ENCODE data around the gene VSTM2B.
"Not testable (repeated sequence)": the region's sequence is repeated elsewhere in the genome, so short reads cannot be mapped to it uniquely, and the experiment has no call there.

VSTM2B gene

DNA sequence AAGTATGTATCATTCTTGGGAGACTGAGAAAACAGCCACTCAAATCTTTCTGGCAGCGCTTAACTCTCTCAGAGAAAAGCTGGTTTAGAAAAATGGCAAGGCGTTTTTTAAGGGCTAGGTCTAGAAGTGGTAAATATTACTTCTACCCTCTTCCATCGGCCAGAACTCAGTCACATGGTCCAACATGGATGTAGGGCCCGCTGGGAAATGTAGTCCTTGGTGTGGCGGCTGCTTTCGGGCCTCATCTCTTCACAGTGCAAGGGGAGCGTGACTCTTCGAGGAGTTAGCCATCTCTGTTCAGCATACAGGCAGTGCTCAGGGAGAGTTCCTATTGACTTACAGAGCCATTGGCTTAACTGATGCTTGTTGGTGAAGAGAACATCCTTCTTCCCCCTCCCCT, 6.3 kb downstream of the VSTM2B start:
- no peak for DNase-seq

DNA sequence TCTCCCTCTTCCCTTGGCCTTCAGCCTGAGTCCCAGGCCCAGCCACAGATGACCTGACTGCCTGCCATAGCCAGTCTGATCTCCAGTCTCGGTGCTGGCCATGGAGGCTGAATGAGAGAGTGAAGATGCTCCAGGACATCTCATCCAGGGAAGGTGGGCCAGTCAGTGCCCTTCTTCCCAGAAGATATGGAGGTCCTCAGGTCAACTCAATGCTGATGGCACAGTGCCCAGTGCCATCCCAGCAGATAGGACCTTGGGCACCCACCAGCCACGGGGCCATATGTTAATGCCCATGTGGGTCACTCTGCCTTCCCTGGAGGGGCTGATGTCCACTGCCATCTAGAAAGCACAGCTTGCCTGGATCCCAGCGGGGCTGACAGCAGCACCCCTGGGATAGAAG, 7.2 kb downstream of the VSTM2B start:
- DNase-seq: no peak

DNA sequence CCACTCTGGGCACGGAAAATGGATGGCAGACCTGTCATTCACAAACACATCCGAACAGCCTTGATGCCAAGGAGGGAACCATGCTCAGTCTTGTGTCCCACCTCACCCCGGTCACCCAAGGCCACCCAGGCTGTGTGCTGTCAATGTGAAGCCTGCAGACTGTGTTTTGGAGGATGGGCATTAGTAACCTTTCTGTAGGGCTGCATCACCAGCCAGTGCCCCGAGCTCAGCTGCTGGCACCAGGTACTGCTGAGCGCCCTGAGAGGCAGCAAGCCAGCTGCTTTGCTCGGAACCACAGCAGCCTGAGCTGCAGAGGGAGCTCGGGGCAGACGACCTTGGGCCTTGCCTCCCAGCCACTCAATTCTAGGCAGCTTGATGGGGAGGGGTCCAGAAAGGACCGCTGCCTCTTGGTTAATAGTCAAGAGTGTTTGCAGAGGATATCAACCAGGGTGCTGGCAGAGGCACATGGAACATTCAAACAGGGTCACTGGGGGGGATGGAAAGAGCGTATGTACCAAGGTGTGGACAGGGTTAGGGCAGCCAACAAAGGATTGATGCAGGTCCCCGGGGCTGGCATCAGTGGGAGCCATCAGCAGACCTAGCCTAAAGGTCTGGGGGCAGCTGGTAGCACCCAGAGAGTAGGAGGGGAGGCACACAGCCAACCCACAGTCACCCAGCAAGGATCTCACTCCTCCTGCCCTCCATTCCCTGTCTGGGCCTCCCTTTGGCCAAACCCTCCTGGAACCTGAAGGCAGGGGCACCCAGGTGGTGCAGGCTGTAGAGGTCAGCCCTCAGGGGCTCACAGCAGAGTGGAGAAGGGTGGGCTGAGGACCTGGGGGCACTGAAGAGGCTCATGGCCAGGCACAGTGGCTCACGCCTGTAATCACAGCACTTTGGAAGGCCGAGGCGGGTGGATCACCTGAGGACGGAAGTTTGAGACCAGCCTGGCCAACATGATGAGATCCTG, 8.1 kb downstream of the VSTM2B start:
- DNase-seq: no peak

DNA sequence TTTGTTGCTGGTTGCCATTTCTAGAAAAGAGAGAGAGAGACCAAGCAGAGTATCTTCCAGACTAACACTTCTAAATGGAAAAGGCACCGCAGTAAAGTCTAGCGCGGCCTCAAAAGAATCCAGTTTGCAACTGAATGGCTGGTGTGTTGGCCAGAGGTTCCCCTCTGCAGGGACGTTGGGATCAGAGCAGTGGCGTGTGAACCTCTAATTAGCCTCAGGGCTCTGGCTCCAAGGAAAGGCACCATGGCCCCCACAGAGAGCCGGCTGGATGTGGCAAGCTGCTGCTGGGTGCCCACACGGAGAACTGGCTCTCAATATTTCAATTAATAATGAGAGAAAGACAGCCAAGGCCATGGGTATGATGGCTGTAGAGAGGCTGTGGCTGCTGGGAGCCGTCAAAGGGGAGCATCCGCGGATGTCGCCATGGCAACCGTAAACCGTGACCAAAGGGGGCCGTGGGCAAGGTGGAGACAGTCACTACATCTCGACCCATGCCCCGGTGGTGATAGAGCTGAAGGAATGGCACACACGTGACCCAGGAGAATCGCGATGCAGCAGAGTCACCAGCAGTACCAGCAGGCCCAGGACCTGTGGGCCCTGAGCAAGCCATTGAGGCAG, 9.5 kb downstream of the VSTM2B start:
- DNase-seq: no peak

DNA sequence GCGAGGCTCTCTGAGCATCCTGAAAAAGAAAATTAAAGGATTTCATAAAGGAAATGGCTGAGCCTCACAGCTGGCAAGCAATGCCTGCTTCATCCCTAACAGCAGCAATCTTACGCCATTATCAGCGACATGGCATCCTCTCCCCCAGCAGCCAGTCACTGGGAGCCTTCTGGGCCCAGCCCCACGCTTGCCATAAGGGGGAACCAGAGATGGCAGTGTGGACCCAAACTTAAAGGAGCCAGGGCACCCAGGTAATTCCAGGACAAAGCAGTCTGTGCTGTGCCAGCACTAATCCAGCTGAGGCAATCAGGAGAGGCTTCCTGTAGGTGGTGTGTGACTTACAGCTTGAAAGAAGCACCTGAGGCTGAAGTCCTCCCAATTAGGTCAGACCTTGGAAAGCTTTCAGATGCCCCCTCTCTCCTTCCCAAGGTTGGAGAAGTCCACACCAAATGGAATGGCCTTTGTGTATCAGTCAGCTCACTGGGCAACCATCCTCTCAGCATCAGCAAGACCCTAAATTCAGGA, 10.3 kb downstream of the VSTM2B start:
- no peak for DNase-seq

DNA sequence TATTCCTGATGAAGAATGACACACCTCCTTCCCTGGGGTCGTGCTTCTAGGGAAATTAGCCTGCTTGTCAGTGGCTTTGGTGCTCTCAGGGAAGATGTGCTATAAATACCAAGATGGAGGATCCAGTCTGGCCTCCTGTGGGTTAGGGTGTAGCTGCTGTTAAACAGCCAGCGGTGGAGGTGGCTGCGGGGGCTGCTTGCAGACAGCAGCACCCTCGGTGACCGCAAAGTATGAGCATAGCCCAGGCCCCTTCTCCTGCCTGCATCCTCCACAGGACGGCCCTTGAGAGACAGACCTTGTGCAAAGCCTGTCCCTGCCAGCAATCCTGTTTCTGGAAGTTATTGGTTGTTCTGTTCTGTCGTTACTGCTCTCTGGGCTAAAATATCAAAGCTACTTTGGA, 11.4 kb downstream of the VSTM2B start:
- DNase-seq: no peak

DNA sequence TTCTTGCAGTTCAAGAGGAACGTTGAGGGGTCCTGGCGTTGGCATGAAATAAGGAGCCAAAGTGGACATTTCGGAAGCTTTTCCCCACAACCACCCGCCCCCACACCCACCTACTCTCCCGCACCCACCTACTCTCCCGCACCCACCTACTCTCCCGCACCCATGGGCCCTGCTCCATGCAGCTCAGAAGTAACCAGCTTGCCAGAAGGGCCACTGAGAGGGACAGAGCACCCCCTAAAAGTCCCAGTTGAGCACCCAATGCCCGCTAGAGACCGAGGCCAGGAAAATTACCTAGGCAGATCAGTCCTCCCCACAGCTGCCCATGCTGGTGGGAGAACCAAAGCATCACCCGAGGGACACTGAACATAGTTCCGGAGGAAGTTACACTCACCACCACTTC, 11.8 kb downstream of the VSTM2B start:
- no peak for DNase-seq

DNA sequence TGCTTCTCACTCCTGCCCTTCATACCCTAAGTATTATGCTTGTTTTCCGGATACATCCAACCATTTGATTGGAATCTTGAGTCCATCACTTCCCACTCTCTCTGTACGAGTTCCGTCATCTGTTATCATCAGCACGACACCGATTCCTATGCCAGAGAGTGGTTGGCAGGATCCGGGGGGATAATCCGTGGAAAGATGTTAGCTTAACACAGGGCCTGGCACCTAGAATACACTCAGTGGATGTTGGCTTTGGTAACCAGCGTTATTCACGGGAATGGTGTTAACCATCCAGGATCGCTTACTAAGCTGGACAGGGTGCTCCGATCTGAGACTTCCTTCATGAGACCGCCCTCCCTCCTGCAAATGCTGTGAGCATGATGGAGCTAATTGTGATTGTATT, 12.4 kb downstream of the VSTM2B start:
- DNase-seq: no peak

DNA sequence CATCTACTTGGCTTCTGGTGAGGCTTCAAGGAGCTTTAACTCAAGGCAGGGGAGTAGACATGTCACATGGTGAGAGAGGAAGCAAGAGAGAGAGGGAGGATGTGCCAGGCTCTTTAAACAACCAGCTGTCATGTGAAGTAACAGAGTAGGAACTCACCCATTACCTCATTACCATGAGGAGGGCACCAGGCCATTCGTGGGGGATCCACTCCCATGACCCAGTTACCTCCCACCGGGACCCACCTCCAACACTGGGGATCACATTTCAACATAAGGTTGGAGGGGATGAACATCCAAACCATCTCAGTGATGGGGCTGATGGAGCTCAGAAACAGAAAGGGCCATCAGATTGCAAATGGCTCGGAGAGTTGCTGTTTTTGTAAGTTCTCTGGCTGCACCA, 12.9 kb downstream of the VSTM2B start:
- DNase-seq: no peak

DNA sequence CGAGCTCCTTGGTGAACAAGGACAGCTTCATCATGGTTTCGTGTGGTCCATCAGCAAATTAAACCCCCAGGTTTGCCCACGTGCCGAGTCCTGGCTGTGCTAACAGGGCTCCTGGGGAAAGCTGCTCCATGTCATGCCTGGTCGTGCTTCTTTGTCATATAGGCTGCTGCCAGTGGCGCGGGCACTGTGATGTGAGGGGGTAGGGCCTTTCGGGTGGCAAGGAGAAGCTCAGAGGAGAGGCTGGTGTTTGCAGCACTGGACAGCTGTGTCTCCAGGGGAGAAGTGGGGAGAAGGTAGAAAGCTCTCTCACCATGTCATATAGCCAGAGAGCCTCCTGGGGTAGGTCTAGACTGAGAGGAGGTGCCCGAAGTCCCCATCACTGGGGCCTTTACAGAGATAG, 13.3 kb downstream of the VSTM2B start:
- no peak for DNase-seq

DNA sequence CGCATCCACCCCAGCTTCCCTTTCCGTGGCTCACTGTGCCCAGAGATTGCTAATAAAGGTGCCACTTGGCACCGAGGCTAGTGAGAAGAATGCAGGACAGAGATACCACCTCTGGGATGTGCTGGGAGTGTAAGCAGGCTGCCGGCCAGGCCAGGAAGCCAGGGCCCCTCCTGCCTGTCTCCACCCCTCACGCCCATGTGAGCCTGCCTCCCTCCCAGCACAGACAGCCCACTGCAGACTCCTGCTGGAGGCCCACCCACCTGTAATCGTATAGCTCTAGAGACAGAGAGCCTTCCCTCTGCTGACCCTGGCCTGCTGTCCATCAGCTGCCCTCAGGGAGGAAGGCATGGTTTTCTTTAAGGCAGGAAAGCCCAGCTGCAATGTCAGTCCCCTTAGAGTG, 13.9 kb downstream of the VSTM2B start:
- DNase-seq: no peak

DNA sequence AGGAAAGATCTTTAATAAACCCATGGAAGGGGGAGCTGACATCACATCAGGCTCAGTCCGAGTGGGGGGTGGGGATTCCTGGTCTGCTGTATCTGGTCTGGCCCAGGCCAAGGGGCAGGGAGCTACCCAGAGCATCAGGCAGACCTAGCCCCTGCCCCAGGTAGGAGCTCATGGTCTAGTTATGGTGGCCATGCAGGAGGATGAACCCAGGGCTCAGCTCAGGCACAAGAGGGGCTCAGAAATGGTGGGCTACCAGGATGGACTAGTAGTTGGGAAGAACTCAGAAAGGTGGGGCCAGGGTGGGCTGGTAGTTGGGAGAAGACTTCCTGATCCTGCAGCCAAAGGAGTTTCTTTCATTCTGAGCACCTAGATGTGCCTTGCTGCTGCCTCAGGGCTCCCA, 14.3 kb downstream of the VSTM2B start:
- DNase-seq: no peak

DNA sequence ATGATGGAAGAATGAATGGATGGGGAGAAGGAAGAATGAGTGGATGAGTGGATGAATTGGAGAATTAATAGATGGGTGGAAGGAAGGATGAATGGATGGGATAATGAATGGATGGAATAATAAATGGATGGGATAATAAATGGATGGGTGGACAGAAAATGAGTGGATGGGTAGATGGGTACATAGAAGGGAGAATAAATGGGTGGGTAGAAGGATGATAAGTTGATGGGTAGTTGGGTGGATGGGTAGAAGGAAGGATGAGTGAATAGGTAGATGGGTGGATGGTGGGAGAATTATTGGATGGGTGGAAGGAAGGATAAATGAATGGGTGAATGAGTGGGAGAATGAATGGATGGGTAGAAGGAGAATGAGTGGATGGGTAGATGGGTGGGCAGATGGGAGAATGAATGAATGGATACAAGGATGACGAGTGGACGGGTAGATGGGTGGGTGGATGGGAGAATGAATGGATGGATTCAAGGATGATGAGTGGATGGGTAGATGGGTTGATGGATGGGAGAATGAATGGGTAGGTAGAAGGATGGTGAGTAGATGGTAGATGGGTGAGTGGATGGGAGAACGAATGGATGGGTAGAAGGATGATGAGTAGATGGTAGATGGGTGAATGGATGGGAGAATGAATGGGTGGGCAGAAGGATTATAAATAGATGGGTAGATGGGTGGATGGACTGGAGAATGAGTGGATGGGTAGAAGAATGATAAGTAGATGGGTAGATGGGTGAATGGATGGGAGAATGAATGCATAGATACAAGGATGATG, 15.9 kb downstream of the VSTM2B start:
- DNase-seq: no peak

DNA sequence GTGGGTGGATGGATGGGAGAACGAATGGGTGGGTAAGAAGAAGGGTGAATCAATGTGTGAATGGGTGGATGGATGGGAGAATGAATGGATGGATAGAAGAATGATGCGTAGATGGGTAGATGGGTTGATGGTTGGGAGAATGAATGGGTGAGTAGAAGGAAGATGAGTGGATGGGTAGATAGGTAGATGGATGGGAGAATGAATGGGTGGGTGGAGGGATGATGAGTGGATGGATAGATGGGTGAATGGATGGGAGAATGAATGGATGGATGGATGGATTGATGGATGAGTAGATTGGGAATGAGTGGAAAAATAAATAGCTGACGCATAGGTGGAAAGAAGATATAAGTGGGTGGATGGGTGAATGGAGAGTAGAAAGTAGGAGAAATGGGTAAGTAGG, 16.5 kb downstream of the VSTM2B start:
- no peak for DNase-seq

DNA sequence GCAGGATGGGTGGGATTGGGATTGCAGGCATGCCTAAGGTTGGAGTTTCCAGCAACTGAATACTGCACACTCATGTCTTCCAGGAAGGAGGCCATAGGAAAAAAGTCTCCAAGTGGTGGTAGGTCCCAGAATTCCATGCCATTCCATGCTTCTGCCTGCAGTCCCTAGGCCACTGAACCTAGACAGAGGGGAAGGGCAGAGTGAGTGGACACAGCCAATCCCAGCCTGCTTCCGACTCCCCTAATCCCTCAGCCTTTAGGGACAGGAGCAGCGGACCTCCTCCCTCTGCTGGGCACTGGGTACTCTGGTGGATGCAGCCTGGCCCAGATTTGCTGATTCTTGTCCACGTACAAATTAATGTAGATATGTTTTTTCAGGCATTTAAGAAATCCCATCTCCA, 17.0 kb downstream of the VSTM2B start:
- no peak for DNase-seq

DNA sequence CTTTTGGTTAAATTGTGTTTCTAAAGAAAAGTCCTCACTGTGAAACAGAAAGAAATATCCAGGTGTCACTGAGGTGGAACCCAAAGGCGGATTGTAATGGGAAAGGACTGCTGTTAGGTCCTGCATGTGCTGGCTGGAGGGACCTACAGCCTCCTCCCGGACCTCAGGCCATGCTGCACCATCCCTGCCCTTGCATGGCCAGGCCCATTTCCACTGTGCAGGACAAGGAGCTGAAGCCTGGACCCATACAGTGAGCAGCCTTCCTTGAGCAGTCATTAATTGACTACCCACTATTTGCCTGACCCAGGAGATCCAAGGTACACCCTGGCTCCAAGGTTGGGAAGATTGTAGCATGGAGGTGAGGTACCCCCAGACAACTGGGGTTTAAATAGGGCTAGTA, 17.6 kb downstream of the VSTM2B start:
- DNase-seq: no peak

DNA sequence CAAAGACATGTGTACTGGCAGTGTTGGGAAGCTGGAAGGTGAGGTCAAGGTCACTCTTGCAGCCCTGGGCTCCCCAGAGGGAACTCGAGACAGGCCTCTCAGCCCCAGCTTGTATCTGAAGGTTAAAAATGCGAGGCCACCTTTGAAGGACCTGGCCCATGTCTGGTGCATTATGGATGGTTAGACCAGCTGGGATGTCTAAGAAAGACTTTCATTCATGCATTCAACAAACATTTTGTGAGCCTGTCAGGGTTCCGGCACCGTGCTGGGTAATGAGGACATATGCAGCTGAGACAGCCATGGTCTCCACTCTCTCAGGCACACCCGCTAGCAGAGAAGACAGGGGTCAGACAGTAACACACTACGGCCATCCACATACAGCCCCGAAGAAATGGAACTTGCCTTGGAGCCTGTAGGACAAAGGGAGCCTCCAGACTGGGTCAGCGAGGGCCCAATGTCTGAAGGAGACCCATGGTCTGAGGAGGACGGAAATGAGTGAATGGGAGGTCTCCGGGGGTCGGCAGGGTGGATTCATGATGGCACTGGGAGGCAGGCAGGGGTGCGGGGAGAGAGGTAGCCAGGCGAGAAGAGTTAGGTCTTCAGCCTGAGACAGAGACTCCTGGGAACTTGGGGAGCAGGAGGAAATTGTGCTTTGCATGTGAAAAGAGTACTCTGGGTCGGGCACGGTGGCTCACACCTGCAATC, 19.0 kb downstream of the VSTM2B start:
- DNase-seq: no peak

DNA sequence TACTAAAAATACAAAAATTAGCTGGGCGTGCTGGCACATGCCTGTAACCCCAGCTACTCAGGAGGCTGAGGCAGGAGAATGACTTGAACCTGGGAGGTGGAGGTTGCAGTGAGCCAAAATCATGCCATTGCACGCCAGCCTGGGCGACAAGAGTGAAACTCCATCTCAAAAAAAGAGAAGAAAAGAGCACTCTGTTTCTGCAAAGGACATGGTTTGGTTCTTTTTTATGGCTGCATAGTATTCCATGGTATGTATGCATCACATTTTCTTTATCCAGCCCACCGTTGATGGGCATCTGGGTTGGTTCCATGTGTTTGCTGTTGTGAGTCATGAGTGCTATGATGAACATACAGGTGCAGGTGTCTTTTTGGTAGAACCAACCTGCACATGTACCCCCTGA, 19.7 kb downstream of the VSTM2B start:
- DNase-seq: not testable (repeated sequence)

DNA sequence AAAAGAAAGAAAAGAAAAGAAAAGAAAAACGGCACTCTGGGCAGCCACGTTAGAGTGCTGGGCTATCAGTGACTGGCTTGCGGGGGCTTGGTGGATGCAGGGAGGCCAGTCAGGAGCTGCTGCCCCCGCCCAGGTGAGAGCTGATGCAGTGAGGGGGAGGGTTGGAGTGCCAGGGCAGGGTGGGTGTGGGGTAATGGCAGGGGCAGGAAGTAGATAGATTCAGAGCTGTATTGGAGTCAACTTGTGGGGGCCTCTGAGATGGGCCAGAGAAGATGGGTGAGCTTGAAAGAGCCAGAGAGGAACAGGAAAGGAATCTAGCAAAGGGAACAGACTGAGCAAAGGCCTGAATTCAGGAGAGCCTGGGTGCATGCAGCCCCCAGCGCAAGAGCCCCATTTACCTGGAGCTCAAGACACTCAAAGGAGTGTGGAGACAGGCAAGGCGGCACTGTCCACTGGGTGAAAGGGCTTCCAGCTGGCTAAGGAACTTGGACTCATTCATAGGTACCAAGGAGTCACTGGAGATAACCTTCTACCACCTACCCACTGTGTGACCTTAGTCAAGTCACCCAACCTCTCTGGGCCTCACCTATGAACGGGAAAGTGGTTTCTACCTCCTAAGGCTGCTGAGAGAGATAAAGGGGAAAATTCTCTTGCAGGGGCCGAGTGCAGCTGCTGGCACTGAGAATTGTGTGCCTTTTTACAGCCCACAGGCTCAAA, 20.2 kb downstream of the VSTM2B start:
- DNase-seq: no peak

DNA sequence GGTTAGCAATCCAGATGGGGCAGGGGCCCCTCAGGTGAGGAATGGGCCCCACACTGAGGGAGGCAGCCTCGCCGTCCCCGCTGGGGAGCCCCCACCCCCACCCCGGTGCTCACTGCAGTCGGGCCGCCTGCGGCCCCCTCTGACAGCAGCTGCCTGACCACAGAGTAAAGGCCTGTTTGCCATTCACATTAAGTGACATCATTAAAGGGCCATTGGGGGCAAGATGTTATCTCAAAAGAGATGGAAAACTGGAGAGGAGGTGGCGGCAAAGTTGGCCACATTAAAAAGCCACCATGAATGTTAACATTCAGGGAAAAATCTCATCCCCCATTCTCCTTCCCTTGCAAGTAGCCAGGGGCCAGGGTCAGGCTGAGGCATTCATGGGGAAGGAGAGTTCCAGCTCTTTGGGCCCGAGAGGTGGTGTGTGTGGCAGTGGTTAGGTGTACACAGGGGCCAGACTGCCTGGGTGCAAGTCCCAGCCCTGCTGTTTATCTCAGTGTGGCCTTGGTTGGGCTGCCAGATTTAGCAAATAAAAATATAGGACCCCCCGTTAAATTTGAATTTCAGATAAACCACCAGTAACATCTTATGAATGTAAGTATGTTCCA, 20.9 kb downstream of the VSTM2B start:
- DNase-seq: no peak

DNA sequence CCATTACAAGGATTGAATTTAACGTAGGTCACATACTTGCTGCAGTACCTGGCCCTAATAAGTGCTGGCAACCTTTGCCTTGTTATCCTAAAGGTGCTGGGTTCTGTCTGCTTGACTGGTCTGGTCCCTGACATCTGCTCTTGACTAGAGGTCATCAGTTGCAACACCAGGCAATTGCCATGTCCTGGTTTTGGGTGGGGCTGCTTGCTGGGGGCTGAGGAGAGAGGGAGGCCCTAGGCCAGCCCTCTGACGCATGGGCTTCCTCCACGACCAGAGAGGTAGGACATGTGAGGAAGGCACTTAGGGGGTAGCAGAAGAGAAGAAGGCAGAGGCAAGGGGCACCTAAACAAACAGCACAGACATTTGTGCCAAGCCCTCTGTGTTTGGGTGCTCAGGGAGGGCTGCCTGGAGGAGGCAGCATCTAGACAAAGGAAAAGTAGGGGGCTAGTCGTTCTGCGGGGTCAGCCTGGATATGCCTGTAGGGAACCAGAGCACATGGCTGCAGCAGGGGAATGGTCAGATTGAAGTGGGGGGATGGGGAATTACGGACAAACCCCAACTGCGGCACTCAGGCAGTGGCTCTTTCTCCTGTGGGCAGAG, 21.7 kb downstream of the VSTM2B start:
- no peak for DNase-seq

All from NCI-H2029 (cell line).